OCI-LY1 (cell line): ENCODE data around the gene RELA.

Experiments
- H2AFZ ChIP-seq: fragments of 200-600 bp; sonication (generic), shearing (Covaris generic); 2 replicates; pipeline ENCODE4 v1.6.0; 2014; ENCODE audit warnings: antibody characterized with exemption, mild to moderate bottlenecking, low read length
- H3F3A ChIP-seq: fragments of 200-600 bp; sonication (generic), shearing (Covaris generic); 2 replicates; pipeline ENCODE4 v1.6.0; 2014; ENCODE audit warnings: mild to moderate bottlenecking, antibody characterized with exemption, low read length, moderate library complexity; ENCODE audit not compliant: insufficient read depth
- H3K27ac ChIP-seq: fragments of 200-600 bp; sonication (generic); 2 replicates; pipeline ENCODE4 v1.5.1; 2014; ENCODE audit warnings: low read length, mixed run types, mild to moderate bottlenecking, low read depth; ENCODE audit not compliant: poor library complexity, severe bottlenecking
- H3K27me3 ChIP-seq: fragments of 200-600 bp; sonication (generic); 2 replicates; pipeline ENCODE4 v1.6.0; 2014; ENCODE audit warnings: antibody characterized with exemption, mild to moderate bottlenecking, low read length, moderate library complexity; ENCODE audit not compliant: insufficient read depth
- H3K36me3 ChIP-seq: fragments of 200-600 bp; sonication (generic); 2 replicates; pipeline ENCODE4 v1.6.1; 2014; ENCODE audit warnings: mild to moderate bottlenecking, antibody characterized with exemption, low read length, moderate library complexity, mixed read lengths; ENCODE audit not compliant: insufficient read depth
- H3K4me1 ChIP-seq: fragments of 200-600 bp; sonication (generic); 2 replicates; pipeline ENCODE4 v1.5.1; 2014; ENCODE audit warnings: mild to moderate bottlenecking, low read length, moderate library complexity; ENCODE audit not compliant: insufficient read depth, severe bottlenecking
- H3K4me2 ChIP-seq: fragments of 200-600 bp; sonication (generic), shearing (Covaris generic); 2 replicates; pipeline ENCODE4 v1.6.1; 2014; ENCODE audit warnings: low read length
- H3K4me3 ChIP-seq: fragments of 200-600 bp; sonication (generic); 2 replicates; pipeline ENCODE4 v1.5.1; 2014; ENCODE audit warnings: low read length, low read depth, mild to moderate bottlenecking, mixed read lengths; ENCODE audit not compliant: poor library complexity, severe bottlenecking
- H3K79me2 ChIP-seq: fragments of 200-600 bp; shearing (Covaris generic); 2 replicates; pipeline ENCODE4 v1.6.1; 2016; ENCODE audit warnings: mixed run types, low read length, mixed read lengths; ENCODE audit not compliant: insufficient read depth
- H3K9ac ChIP-seq: fragments of 200-600 bp; sonication (generic), shearing (Covaris generic); 2 replicates; pipeline ENCODE4 v1.6.1; 2014; ENCODE audit warnings: mild to moderate bottlenecking, low read length, mixed read lengths
- H3K9me2 ChIP-seq: fragments of 200-600 bp; sonication (generic), shearing (Covaris generic); 2 replicates; pipeline ENCODE4 v1.6.1; 2014; ENCODE audit warnings: low read depth, mild to moderate bottlenecking, low read length, mixed read lengths
- H3K9me3 ChIP-seq: fragments of 200-600 bp; shearing (Covaris generic); 2 replicates; pipeline ENCODE4 v1.6.1; 2014; ENCODE audit warnings: low read length, mixed read lengths
- H4K20me1 ChIP-seq: fragments of 200-600 bp; sonication (generic), shearing (Covaris generic); 2 replicates; pipeline ENCODE4 v1.6.0; 2016; ENCODE audit warnings: mild to moderate bottlenecking, low read length; ENCODE audit not compliant: insufficient read depth
- EZH2 ChIP-seq: fragments of 200-600 bp; sonication (generic), shearing (Covaris generic); IDR thresholded peaks from 2 replicates; pipeline ENCODE4 v1.8.0; 2017; ENCODE audit warnings: borderline replicate concordance, mixed run types, mild to moderate bottlenecking, antibody characterized with exemption, low read length, moderate library complexity, mixed read lengths
- TF ChIP-seq, protein P1 (sequence below): fragments of 200-600 bp; sonication (generic), shearing (Covaris generic); IDR thresholded peaks from 2 replicates; pipeline ENCODE4 v1.5.1; 2017; ENCODE audit warnings: mild to moderate bottlenecking, antibody characterized with exemption, low read length, moderate library complexity, mixed read lengths

RELA gene

DNA sequence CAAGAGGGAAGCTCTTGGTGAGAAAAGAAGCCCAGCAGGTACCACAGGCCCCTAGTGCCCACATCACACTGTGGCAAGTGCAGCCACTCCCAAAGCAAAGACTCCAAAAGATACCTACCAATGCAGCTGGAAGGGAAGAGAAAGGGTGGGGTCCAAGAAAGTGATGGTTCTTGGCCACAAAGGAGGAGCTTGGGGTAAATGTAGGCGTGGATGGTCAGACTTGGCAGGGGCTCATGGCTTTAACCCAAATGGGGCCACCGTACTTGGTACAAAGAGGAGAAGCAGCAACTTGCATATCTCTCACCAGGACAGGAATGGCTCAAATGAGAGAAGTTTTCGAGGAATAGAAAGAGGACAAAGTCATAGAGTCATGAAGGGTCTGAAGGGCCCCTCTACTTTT lies 53.5 kb downstream of the RELA start:
- Histone ChIP-seq H3F3A (no peaks in the 10 kb centered on the region), H4K20me1 (no peaks in the 10 kb centered on the region), H3K27ac (no peak overlapping the region), H3K9ac (no peak overlapping the region), H3K4me3 (no peak overlapping the region), H3K36me3 (peaks cover 35% of the 10 kb centered on the region), H2AFZ (no peak overlapping the region), H3K9me2 (no peaks in the 10 kb centered on the region), H3K79me2 (no peaks in the 10 kb centered on the region), H3K27me3 (no peaks in the 10 kb centered on the region), H3K4me1 (peaks cover 27% of the 10 kb centered on the region), H3K4me2 (no peak overlapping the region), H3K9me3 (no peaks in the 10 kb centered on the region)
- TF ChIP-seq, protein P1, sequence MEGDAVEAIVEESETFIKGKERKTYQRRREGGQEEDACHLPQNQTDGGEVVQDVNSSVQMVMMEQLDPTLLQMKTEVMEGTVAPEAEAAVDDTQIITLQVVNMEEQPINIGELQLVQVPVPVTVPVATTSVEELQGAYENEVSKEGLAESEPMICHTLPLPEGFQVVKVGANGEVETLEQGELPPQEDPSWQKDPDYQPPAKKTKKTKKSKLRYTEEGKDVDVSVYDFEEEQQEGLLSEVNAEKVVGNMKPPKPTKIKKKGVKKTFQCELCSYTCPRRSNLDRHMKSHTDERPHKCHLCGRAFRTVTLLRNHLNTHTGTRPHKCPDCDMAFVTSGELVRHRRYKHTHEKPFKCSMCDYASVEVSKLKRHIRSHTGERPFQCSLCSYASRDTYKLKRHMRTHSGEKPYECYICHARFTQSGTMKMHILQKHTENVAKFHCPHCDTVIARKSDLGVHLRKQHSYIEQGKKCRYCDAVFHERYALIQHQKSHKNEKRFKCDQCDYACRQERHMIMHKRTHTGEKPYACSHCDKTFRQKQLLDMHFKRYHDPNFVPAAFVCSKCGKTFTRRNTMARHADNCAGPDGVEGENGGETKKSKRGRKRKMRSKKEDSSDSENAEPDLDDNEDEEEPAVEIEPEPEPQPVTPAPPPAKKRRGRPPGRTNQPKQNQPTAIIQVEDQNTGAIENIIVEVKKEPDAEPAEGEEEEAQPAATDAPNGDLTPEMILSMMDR = no peak
- TF ChIP-seq EZH2 = no peak

DNA sequence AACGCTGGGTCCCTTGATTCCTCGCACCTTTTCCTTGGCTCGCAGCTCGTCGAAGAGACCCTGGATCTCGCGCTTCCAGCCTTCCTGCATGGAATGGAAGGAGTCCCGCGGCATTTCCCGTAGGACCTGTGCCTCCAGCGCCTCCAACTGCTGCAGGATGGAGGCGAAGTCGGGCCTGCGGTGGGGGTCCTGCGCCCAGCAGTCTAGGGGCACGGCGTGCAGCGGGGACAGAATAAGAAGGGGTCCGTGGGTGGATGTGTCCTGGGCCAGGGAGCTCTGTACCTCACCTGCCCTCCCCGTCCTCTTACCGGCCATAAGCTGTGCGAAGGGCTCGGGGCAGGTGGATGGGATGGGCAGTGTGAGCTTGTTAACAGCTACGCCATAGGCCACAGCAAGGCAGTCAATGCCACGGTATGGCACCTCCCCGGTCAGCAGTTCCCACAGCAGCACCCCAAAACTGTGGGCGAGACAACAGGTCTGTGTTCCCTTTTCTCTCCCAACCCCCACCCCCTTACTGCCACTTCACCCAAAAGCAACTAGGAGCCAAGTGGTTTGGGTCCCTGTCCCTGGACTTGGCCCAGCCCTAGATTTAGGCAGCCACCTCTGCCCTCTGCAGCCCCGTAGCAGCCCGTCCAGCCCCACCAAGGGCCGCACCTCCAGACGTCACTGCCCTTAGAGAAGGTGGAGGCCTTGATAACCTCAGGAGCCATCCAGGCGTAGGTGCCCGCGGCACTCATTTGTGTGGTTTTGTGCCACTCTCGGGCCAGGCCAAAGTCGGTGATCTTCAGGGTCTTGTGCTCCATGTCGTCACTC lies 54.9 kb downstream of the RELA start:
- no peak overlapping the region for H3K9ac ChIP-seq
- peaks cover 46% of the 10 kb centered on the region for H3K36me3 ChIP-seq
- no peaks in the 10 kb centered on the region for H3K27me3 ChIP-seq
- no peak overlapping the region for H3K4me3 ChIP-seq
- no peaks in the 10 kb centered on the region for H3K9me2 ChIP-seq
- no peak overlapping the region for H2AFZ ChIP-seq
- no peaks in the 10 kb centered on the region for H3K79me2 ChIP-seq
- peaks cover 16% of the 10 kb centered on the region for H3K4me1 ChIP-seq
- no peaks in the 10 kb centered on the region for H3F3A ChIP-seq
- no peaks in the 10 kb centered on the region for H4K20me1 ChIP-seq
- no peak overlapping the region for H3K27ac ChIP-seq
- no peaks in the 10 kb centered on the region for H3K9me3 ChIP-seq
- no peak for TF ChIP-seq EZH2
- TF ChIP-seq, protein P1 = no peak
- no peak overlapping the region for H3K4me2 ChIP-seq

DNA sequence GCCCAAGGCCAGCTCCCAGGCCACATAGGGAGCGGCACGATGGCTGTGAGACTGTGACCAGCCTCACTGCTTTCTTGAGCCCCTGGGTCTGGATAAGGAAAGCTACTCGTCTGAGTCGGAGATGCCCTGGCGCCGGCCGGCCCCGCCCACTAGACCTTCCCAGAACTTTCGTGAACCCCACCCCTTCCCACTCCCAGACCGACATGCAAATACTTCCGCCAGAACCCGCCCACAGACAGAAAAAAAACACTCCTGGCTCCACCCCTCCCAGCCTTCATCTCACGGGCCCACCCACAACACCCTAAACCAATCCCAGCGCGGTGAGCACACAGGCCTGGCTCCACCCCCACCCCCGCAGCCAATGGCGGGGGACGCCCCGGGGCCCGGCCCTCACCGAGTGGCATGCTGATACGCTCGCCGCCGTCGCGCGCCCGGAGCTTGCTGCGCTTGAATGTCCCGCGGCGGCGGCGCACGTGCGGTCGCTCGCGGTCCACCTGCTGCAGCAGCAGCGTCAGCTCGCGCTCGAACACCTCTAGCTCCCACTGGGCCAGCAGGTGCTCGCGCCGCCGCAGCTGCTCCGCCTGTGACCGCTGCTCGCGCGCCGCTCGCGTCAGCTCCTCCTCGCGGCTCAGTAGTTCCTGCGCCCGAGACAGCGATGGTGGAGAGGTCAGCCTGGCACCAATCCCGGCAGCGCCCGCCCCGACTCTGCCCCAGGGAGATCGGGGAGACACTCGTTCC lies 55.7 kb downstream of the RELA start:
- no peaks in the 10 kb centered on the region for H4K20me1 ChIP-seq
- H3K79me2 ChIP-seq = no peaks in the 10 kb centered on the region
- TF ChIP-seq, protein P1 = no peak
- TF ChIP-seq EZH2 = no peak
- no peak overlapping the region for H3K4me2 ChIP-seq
- H3K36me3 ChIP-seq = peaks cover 48% of the 10 kb centered on the region
- no peaks in the 10 kb centered on the region for H3K9me2 ChIP-seq
- no peak overlapping the region for H3K27ac ChIP-seq
- H3K4me1 ChIP-seq = peaks cover 9% of the 10 kb centered on the region
- no peaks in the 10 kb centered on the region for H3K9me3 ChIP-seq
- no peak overlapping the region for H3K4me3 ChIP-seq
- no peak overlapping the region for H3K9ac ChIP-seq
- no peak overlapping the region for H2AFZ ChIP-seq
- H3K27me3 ChIP-seq = no peaks in the 10 kb centered on the region
- no peaks in the 10 kb centered on the region for H3F3A ChIP-seq
